H9 (cell line): ENCODE results near the gene DHX35. TPM values are rescaled to one million over a fixed set of nuclear protein-coding genes. Genes with fewer than 3 reads are reported as not detected.

Experiments used
- DNase-seq: peaks from one replicate; pipeline ENCODE4 v3.0.0-alpha.2; 2017
- H2AFZ ChIP-seq: one replicate; pipeline ENCODE4 v1.6.1; 2013; ENCODE audit warnings: mild to moderate bottlenecking, low read length, control low read depth, moderate library complexity
- H2AK5ac ChIP-seq: 2 replicates; pipeline ENCODE4 v1.6.1; 2013; ENCODE audit warnings: low read length, control low read depth, mixed read lengths; ENCODE audit not compliant: insufficient read length
- H2BK120ac ChIP-seq: one replicate; pipeline ENCODE4 v1.6.1; 2013; ENCODE audit warnings: low read depth, mild to moderate bottlenecking, low read length, control low read depth, inconsistent platforms; ENCODE audit not compliant: poor library complexity, severe bottlenecking
- H2BK12ac ChIP-seq: 2 replicates; pipeline ENCODE4 v1.6.1; 2013; ENCODE audit warnings: low read length, control low read depth, mixed read lengths, low read depth; ENCODE audit not compliant: insufficient read length
- H2BK15ac ChIP-seq: 2 replicates; pipeline ENCODE4 v1.6.1; 2013; ENCODE audit warnings: low read depth, low read length, control low read depth
- H2BK20ac ChIP-seq: one replicate; pipeline ENCODE4 v1.6.1; 2013; ENCODE audit warnings: low read depth, mild to moderate bottlenecking, low read length, control low read depth, inconsistent platforms; ENCODE audit not compliant: poor library complexity, severe bottlenecking
- H2BK5ac ChIP-seq: 2 replicates; pipeline ENCODE4 v1.6.1; 2013; ENCODE audit warnings: low read length, control low read depth, mixed read lengths; ENCODE audit not compliant: insufficient read length
- H3K14ac ChIP-seq: 2 replicates; pipeline ENCODE4 v1.6.1; 2013; ENCODE audit warnings: low read length, control low read depth; ENCODE audit not compliant: insufficient read depth
- H3K18ac ChIP-seq: 2 replicates; pipeline ENCODE4 v1.6.1; 2013; ENCODE audit warnings: low read depth, mild to moderate bottlenecking, mixed read lengths, low read length, control low read depth; ENCODE audit not compliant: insufficient read length
- H3K23ac ChIP-seq: 2 replicates; pipeline ENCODE4 v1.6.1; 2013; ENCODE audit warnings: low read length, control low read depth, mixed read lengths, low read depth; ENCODE audit not compliant: insufficient read length
- H3K23me2 ChIP-seq: 2 replicates; pipeline ENCODE4 v1.6.1; 2013; ENCODE audit warnings: low read depth, mild to moderate bottlenecking, mixed read lengths, low read length, control low read depth; ENCODE audit not compliant: insufficient read length, poor library complexity, severe bottlenecking
- H3K27ac ChIP-seq: 2 replicates; pipeline ENCODE4 v1.5.1; 2013; ENCODE audit warnings: low read length, control low read depth, mixed read lengths, low read depth; ENCODE audit not compliant: insufficient read length
- H3K27me3 ChIP-seq: 2 replicates; pipeline ENCODE4 v1.6.1; 2013; ENCODE audit warnings: low read length, control low read depth, inconsistent platforms; ENCODE audit not compliant: insufficient read depth
- H3K4ac ChIP-seq: 2 replicates; pipeline ENCODE4 v1.6.1; 2013; ENCODE audit warnings: low read depth, mild to moderate bottlenecking, control low read depth, inconsistent platforms, low read length, moderate library complexity
- H3K4me1 ChIP-seq: 2 replicates; pipeline ENCODE4 v1.6.1; 2013; ENCODE audit warnings: low read length, control low read depth, inconsistent platforms; ENCODE audit not compliant: insufficient read depth
- H3K4me2 ChIP-seq: 2 replicates; pipeline ENCODE4 v1.6.1; 2013; ENCODE audit warnings: low read length, control low read depth, mixed read lengths; ENCODE audit not compliant: insufficient read length, insufficient read depth
- H3K56ac ChIP-seq: 2 replicates; pipeline ENCODE4 v1.6.1; 2013; ENCODE audit warnings: low read depth, mild to moderate bottlenecking, mixed read lengths, low read length, control low read depth; ENCODE audit not compliant: insufficient read length
- H3K79me1 ChIP-seq: 2 replicates; pipeline ENCODE4 v1.6.1; 2013; ENCODE audit warnings: low read depth, mild to moderate bottlenecking, moderate library complexity, low read length, control low read depth, inconsistent platforms; ENCODE audit not compliant: insufficient read depth, poor library complexity, severe bottlenecking
- H3K79me2 ChIP-seq: 2 replicates; pipeline ENCODE4 v1.6.1; 2013; ENCODE audit warnings: low read length, control low read depth, inconsistent platforms; ENCODE audit not compliant: insufficient read depth
- H3K9ac ChIP-seq: 2 replicates; pipeline ENCODE4 v1.6.1; 2013; ENCODE audit warnings: low read length, control low read depth, mixed read lengths; ENCODE audit not compliant: insufficient read length; ENCODE audit errors: extremely low read depth
- H3K9me3 ChIP-seq: one replicate; pipeline ENCODE4 v1.6.1; 2013; ENCODE audit warnings: low read depth, low read length, inconsistent platforms; ENCODE audit not compliant: control insufficient read depth
- H3T11ph ChIP-seq: one replicate; pipeline ENCODE4 v1.6.1; 2013; ENCODE audit warnings: mild to moderate bottlenecking, low read length, control low read depth, inconsistent platforms
- H4K20me1 ChIP-seq: one replicate; pipeline ENCODE4 v1.6.1; 2013; ENCODE audit not compliant: control insufficient read depth, insufficient read length, insufficient read depth
- H4K5ac ChIP-seq: 2 replicates; pipeline ENCODE4 v1.6.1; 2013; ENCODE audit warnings: low read depth, mild to moderate bottlenecking, mixed read lengths, low read length, control low read depth; ENCODE audit not compliant: insufficient read length
- H4K8ac ChIP-seq: replicated peaks from 2 replicates; pipeline ENCODE4 v1.6.1; 2013; ENCODE audit warnings: low read length, control low read depth, mixed read lengths, low read depth; ENCODE audit not compliant: insufficient read length
- H4K91ac ChIP-seq: 2 replicates; pipeline ENCODE4 v1.6.1; 2013; ENCODE audit warnings: low read depth, mild to moderate bottlenecking, moderate library complexity, mixed read lengths, low read length, control low read depth; ENCODE audit not compliant: insufficient read length
- H3K27ac Mint-ChIP-seq, 3 experiments: 2 replicates in 2 of 3; 3 replicates in 1 of 3; pipeline ENCODE4 v1.8.0; 2020 to 2021; ENCODE audit warnings: mixed read lengths in 3 of 3, mild to moderate bottlenecking in 1 of 3, moderate library complexity in 1 of 3
- H3K27me3 Mint-ChIP-seq: 2 replicates; pipeline ENCODE4 v1.8.0; 2021; ENCODE audit warnings: low read depth, mild to moderate bottlenecking, moderate library complexity, mixed read lengths
- H3K36me3 Mint-ChIP-seq, 3 experiments: 2 replicates in 2 of 3; 3 replicates in 1 of 3; pipeline ENCODE4 v1.8.0; 2020 to 2021; ENCODE audit warnings: low read depth in 3 of 3, mixed read lengths in 3 of 3; ENCODE audit not compliant: insufficient read depth in 1 of 3
- H3K4me1 Mint-ChIP-seq, 2 experiments: 2 replicates each; pipeline ENCODE4 v1.8.0; 2020; ENCODE audit warnings: mixed read lengths in 2 of 2
- H3K4me3 Mint-ChIP-seq, 2 experiments: 2 replicates in 1 of 2; 3 replicates in 1 of 2; pipeline ENCODE4 v1.8.0; 2020 to 2021; ENCODE audit warnings: mild to moderate bottlenecking in 2 of 2, mixed read lengths in 2 of 2, moderate library complexity in 1 of 2
- H3K9me3 Mint-ChIP-seq, 2 experiments: 2 replicates in 1 of 2; 3 replicates in 1 of 2; pipeline ENCODE4 v1.8.0; 2020; ENCODE audit warnings: mild to moderate bottlenecking in 2 of 2, mixed read lengths in 2 of 2, moderate library complexity in 1 of 2
- CTCF ChIP-seq: fragments of 200-600 bp; sonication (generic); conservative IDR thresholded peaks from 3 replicates; pipeline ENCODE4 v1.8.0; 2021; ENCODE audit warnings: antibody characterized with exemption, mild to moderate bottlenecking
- WGBS: extraction: QIAGEN DNeasy Blood & Tissue Kit; methylation state at CpG from one replicate; pipeline ENCODE4 v1.1.7; 2013; ENCODE audit warnings: missing lambda C conversion rate, low lambda C conversion rate, mixed read lengths; ENCODE audit not compliant: insufficient read length; ENCODE audit errors: extremely low coverage; 5-methylcytosine and 5-hydroxymethylcytosine counted together
- total RNA-seq: library from RNA; stranded (reverse); gene quantifications from 2 replicates; pipeline ENCODE4 v1.2.1, GENCODE V29; 2021

The DHX35 gene
- total RNA-seq, 1 experiment from 2014 or later: 14.4 TPM

GRCh38 chr20:39029364-39029763, 67.2 kb downstream of the DHX35 start:
- no peak for DNase-seq

More at GRCh38 chr20:39029364-39029763, 67.2 kb downstream of the DHX35 start:
- Histone ChIP-seq H2AFZ (no peak overlapping the region), H3K9ac (no peak overlapping the region), H4K91ac (no peak overlapping the region), H3K23ac (no peak overlapping the region), H2AK5ac (no peak overlapping the region), H3K18ac (no peak overlapping the region), H4K8ac (no peak overlapping the region), H3K27ac (no peak overlapping the region), H2BK120ac (no peak overlapping the region), H4K20me1 (no peaks in the 10 kb centered on the region), H2BK5ac (no peak overlapping the region), H3K4me2 (no peak overlapping the region), H3K56ac (no peak overlapping the region), H3K79me2 (no peaks in the 10 kb centered on the region), H3K4me1 (no peaks in the 10 kb centered on the region), H3K27me3 (no peaks in the 10 kb centered on the region), H4K5ac (no peak overlapping the region), H3K14ac (no peak overlapping the region), H3K9me3 (no peaks in the 10 kb centered on the region), H3K79me1 (no peaks in the 10 kb centered on the region), H2BK12ac (no peak overlapping the region), H3K23me2 (no peaks in the 10 kb centered on the region), H3T11ph (no peak overlapping the region), H2BK15ac (no peak overlapping the region), H3K4ac (no peak overlapping the region), H2BK20ac (no peak overlapping the region)
- Mint-ChIP-seq H3K27ac (peak overlapping the region in 1 of 3 experiments; percentile 20; a peak in 2 of 7 replicates), H3K4me3 (no peak overlapping the region), H3K27me3 (no peaks in the 10 kb centered on the region), H3K4me1 (0 out of 4 replicates have a peak, but pooled peaks cover 0 to 7% of the 10 kb centered on the region in 2 experiments), H3K9me3 (no peaks in the 10 kb centered on the region), H3K36me3 (peaks cover 15 to 42% (median 27%) of the 10 kb centered on the region in 3 experiments; a peak in 6 of 7 replicates)
- TF ChIP-seq CTCF: no peak
- WGBS: no CpG with 5 or more reads among the region's 5 CpGs
